Stimulated activated CD4-positive, alpha-beta T cell treated with anti-CD3 and anti-CD28 coated beads, Interleukin-4, amount 100 ng/mL, for 1 hour (primary cell): ENCODE data around the gene ASCC1.
"Not testable (repeated sequence)": the region's sequence is repeated elsewhere in the genome, so short reads cannot be mapped to it uniquely, and the experiment has no call there.

Source experiments
- DNase-seq: peaks from one replicate; pipeline ENCODE4 v3.0.0-alpha.2; 2020

Gene ASCC1

DNA sequence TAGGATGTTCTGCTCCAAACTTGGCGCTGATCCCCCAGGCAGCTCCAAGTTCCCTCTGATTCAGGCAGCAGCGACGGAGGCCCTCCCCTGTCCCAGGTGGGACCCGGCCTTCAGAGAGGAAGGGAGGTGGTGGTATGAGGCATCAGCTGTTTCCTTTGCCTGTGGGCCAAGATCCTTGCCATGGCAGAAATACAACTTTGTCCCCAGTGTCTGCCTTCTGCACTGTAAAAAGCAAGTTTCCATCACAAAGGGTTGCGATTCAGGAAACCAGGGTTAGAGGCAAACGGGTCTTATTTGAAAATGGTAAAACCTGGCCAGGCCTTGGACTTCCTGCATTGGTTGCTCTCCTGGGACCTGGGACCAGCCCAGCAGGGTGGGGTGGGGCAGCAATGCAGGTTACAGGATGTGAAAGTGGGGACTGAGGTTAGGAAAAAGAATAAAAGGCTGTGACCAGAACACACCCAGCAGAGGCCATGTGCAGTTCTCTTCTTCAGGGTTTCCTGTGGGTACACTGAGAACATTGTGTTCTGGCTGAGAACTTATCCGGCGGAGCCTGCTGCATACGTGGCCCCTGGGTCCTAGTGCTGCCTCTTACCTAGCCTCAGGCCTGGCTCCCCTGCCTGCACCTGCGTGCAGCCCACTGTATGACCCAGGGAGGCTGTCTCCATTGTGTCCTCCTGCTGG is 32.5 kb upstream of the ASCC1 start:
- peak; percentile 58 for DNase-seq

DNA sequence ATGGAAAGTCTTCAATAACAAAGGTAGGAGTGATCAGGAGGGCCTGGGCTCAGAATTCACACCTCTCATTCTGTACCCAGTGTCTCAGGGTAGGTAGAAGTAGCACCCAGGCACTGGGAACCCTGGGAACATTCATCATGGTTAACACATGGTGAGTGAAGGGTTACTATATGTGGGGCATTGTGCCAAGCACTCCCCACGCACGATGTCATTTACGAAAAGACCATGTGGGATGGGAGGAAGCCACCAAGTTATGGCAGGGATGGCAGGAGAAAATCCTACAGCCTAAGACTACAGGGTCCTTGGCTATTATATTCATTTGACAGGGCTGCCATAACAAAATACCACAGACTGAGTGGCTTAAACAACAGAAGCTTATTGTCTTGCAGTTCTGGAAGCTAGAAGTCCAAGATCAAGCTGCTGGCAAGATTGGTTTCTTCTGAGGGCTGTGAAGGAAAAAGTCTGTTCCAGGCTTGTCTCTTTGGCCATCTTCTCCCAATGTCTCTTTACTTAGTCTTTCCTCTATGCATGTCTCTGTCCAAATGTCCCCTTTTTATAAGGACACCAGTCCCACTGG is 30.0 kb upstream of the ASCC1 start:
- no peak for DNase-seq

DNA sequence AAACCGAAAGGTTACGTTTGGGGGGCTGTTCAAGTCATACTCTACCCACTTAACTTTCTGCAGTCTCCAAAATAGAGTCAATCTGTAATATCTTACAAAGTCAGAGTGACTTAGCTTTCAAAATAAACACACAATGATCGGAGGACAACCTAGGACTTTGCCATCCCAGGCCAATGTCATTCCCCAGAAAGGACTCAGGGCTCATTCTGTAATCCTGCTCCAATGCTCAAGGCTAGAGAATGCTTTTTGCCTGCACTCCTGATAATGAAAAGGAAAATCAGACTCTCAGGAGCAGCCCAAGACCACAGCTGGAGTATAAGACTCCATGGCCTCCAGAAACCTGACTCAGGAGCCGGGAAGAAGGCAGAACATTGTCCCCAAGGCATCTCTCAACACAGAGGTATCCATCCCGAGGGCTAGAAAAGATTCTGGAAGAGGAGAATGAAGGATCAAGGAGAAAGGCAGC is 28.5 kb upstream of the ASCC1 start:
- no peak for DNase-seq

DNA sequence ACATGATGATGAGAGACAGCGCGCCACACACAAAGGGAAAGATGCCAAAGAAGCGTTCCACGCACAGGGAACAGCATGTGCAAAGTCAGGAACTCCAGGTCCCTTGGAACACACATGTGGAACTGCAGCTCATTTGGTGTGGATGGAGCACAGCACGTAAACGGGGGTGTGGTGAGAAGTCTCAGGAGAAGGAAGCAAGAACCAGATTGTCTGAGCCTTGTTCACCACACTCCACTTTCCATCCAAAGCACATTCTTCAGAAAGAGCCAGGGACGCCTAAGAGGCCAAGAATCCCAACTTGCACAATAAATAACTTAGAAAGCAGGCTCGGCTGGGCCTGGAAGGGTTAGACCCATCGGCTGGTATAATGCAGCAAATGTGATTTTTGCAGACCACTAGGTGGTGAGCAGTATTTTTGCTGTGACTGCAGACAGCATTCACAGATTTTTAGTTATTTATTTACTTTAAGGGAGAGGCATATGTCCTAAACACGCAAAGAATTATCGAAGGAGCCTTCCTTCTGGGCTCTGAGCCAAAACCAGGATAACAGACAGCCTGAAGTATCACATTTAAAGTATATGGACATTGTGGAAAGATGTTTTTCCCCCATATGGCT is 27.9 kb upstream of the ASCC1 start:
- DNase-seq, result no peak

DNA sequence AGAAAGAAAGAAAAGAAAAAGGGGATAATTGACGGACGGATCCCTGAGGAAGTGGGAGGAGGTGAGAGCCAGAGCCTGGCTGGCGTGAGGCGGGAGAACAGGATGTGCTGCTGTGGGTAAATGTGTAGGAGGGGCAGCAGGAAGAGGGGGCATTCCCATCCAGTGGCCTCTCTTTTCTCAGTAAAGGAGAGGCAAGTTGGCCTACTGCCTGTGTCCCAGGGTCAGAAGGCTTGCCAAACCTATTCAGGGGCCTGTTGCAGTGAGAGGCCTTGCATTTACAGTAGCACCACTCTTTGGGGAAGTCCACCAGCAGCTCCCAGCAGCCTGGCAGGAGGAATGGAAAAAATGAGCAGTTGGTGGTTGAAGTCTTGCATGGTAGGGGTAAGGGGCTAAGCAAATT is 26.6 kb upstream of the ASCC1 start:
- DNase-seq, result no peak

DNA sequence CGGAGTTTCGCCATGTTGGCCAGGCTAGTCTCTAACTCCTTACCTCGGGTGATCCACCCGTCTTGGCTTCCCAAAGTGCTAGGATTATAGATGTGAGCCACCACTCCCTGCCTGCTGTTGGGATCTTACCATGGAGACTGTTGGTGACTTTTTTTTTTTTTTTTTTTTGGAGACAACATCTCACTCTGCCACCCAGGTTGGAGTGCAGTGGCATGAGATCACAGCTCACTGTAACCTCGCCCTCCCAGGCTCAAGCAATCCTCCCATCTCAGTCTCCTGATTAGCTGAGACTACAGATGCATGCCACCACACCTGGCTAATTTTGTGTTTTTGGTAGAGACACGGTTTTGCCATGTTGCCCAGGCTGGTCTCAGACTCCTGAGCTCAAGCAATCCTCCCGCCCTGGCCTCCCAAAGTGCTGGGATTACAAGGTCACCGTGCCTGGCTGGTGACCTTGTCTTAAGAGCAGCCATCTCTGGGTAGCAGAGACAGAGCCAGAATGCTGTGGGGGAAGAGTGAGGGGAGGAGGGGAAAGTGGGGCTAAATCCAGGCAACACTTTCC is 25.7 kb upstream of the ASCC1 start:
- DNase-seq, result no peak

DNA sequence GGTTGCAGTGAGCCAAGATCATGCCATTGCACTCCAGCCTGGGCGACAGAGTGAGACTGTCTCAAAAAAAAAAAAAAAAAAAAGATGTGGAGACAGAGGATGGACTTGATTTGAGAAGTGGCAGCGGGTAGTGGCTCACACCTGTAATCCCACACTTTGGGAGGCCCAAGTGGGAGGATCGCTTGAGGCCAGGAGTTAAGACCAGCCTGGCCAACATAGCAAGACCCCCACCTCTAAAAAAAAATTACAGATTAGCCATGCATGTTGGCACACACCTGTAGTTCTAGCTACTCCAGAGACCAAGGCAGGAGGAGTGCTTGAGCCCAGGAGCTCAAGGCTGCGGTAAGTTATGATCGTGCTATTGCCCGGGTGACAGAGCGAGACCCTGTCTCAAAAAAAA is 24.3 kb upstream of the ASCC1 start:
- DNase-seq, result no peak

DNA sequence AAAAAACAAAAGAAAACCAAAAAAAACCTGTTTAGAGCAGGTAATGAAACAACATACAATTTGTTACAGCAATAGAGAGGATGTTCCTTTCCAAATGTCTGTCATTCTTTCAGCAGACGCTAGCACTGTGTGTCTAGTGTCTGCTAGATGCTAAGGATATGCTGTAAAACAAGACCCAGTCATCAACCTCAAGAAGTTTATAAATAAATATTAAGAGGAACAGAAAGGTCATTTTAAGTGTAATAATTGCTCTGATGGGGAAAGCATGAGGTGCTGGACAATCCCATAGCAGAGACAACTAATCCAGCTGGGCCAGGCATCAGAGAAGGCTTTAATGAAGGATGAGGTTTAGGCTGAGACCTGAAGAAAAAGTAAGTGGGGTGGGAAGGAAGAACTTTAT is 23.3 kb upstream of the ASCC1 start:
- DNase-seq, result no peak

DNA sequence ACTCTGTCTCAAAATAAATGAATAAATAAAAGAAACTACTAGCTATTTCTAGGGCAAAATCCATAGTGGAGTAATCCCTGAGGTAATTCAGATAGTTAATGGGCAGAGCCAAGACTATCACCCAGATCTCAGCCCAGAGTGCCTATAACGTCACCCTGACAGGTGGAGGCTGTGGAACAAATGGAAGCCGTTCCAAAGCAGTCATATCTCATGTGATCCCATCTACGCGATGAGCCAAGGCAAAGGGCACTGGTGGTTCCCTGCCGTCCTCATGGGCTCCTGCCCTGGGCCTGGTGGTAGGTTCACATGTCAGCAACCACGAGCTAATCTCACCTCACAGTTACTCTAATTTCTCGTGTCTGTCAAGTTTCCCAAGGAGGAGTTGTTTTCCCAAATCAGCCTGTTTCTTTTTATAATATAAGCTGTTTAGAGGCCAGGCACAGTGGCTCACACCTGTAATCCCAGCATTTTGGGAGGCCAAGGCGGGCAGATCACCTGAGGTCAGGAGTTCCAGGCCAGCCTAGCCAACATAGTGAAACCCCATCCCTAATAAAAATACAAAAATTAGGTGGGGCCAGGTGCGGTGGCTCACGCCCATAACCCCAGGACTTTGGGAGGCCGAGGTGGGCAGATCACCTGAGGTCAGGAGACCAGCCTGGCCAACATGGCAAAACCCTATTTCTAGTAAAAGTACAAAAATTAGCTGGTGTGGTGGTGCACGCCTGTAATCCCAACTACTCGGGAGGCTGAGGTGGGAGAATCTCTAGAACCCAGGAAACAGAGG is 22.5 kb upstream of the ASCC1 start:
- DNase-seq, result no peak

DNA sequence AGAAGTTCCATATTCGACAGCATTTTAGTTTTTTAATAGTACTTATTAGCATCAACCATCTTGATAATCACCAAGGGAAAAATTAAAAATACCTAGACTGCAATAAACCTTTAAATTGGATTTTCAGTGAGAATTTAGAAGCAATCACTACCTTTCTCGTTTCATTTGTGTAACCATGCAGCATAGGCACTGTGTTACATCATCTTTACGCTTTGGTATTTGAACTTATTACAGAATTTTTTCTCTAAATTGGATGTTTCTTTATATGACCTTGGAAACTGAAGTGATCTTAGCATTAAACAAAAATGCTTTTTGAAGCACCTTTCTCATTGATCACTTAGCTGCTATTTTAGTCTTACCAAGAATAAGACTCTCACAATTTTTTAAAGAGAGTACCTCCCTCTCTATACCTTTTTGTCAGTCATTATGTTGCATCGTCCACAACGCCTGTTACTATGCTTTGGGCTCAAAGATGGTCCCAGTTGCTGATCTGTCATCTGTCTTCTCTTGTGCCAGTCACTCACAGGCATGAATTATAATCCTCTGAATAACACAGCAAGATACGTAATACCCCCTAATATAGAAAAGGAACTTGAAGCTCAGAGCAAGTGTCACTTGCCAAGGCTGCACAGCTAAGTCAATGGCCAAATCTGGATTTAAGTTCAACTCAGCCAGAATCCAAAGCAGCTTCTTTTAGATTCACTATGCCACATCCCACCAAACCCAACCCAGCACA is 19.6 kb upstream of the ASCC1 start:
- no peak for DNase-seq

DNA sequence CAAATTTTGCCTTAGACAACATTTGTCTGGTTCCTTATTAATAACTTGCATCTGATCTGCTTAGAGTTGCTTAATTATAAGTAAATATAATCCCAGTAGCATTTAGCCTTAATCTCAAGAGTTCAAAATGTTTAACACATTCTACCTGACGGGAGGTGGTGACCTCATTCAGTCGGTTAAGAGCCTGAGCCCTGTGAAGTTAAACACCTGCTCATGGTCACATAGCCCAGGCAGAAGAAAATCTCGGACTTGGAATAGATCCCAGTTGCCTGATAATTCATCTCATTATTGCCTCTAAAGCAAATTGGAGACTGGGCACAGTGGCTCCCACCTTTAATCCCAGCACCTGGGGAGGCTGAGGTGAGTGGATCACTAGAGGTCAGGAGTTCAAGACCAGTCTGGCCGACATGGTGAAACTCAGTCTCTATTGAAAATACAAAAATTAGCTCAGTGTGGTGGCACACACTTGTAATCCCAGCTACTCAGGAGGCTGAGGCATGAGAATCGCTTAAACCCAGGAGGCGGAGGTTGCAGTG is 18.6 kb upstream of the ASCC1 start:
- no peak for DNase-seq

DNA sequence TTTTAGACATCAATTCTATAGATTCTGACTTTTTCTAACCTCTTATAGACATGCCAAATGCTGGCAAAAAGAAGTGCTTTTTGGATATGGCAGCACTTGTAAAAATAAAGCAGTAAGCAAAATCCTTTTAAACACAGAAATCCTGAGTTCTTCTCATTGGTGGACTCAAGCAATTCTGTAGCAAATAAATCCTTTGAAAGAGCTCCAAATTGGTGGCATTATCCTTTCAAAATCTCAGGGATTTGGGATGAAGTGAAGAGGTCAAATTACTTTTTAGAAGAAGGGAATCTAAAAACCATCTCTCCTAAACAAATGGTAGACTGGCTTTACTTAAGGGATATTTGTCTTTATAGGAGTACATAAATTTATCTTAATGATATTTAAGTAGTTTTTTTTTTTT is 17.5 kb upstream of the ASCC1 start:
- no peak for DNase-seq

DNA sequence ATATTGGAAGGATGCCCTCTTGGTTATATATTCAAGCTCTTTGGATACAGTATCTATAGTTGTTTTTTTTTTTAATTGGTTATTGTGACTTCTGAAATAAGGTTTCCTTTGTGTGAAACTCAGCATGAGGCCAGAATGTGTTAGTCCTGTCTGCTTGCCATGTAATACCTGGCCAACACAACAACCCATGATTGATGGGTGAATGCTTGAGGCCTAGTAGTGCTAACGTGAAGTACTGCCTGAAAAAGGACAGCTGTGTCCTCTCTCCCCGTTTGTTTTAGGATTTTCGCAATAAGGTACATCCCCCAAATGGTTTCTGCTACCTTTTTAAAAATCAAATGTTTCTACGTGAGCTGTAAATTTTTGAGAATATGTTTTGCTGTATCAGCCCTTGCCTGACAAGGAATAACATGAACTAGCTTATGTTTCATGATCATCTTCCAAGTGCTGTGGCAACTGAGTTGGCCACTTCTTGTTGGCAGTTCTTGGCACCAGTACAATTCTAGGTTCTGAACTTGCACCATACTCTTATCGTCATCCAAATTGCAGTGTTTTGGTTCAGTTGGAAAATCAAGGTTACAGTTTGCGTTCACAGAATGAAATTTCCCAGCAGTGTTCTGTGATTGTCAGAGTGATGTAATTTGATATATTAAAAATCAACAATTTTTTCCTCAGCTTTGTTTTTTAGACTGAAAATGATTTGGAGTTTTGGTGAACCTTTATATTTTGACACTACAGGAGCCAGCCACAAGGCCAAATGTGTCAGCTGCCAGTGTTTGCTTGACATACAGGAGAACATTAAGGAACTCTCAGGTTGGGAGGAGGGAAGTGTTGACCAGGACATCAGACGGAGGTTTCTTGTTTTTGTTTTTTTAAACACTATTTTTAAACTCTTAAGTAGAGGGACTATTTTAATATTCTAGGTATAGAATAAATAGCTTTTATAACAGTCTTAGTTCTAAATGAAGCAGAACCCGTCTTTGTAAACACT is 13.5 kb upstream of the ASCC1 start:
- no peak for DNase-seq

DNA sequence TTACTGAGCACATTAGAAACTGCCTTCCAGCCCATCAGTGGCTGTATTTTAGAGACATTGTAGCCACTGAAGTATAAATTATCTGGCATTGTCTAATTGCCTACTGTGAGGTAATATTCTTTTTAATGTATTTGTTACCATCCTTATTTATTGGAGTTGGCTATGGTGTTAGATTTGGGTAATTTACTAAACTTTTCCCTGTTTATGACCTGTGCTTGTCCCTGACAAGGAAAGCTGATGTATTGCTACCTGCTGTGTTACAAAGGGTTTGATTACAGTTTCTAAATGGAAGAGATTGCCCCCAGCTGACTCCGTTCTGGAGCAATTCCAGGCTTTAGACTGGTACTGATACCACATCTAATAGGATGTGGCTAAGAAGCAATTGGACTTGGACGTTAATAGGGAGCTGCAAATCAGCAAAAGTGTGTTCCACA is 12.3 kb upstream of the ASCC1 start:
- DNase-seq, result no peak

DNA sequence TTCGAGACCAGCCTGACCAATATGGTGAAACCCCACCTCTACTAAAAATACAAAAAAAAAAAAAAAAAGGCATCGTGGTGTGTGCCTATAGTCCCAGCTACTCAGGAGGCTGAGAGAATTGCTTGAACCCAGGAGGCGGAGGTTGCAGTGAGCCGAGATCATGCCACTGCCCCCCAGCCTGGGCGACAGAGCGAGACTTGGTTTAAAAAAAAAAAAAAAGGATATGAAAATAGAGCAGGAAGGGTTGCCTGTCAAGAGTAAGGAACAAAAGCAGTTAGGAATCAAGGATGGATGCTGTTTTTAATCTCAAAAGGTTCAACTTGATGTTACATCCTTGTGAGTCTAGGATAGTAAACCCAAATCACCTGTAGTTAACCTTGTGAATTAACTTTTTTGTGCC is 11.8 kb upstream of the ASCC1 start:
- no peak for DNase-seq

DNA sequence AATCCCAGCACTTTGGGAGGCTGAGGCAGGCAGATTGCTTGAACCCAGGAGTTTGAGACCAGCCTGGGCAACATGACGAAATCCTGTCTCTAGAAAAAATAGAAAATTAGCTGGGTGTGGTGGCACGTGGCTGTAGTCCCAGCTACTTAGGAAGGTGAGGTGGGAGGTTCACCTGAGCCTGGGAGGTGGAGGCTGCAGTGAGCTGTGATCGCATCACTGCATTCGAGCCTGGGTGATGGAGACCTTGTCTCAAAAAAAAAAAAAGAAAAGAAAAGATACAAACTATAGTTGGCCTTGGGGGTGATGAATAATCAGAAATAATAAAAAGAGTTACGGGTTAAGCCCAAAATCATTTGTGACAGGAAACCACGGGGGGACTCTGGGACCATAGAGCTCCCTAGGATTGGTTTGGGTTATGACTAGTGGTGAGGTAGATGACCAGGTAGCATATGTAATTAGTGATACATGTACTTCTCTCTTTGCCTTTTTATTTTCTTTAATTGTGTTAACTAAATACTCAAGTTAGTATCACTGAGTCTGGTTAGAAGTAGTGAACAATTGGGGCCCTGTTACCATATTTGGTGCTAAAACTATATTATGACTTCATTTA is 10.4 kb upstream of the ASCC1 start:
- DNase-seq, result no peak

DNA sequence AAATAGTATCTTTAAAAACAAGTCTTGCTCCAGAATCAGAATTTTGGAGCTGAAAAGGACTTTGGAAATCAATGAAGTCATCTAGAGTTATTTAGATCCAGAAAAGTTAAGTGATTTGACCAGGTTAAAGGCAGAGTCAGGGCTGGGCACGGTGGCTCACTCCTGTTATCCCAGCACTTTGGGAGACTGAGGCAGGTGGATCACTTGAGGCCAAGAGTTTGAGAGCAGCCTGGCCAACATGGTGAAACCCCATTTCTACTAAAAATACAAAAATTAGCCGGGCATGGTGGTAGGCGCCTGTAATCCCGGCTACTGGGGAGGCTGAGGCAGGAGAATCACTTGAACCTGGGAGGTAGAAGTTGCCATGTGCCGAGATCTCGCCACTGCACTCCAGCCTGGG is 8.1 kb upstream of the ASCC1 start:
- not testable (repeated sequence) for DNase-seq

DNA sequence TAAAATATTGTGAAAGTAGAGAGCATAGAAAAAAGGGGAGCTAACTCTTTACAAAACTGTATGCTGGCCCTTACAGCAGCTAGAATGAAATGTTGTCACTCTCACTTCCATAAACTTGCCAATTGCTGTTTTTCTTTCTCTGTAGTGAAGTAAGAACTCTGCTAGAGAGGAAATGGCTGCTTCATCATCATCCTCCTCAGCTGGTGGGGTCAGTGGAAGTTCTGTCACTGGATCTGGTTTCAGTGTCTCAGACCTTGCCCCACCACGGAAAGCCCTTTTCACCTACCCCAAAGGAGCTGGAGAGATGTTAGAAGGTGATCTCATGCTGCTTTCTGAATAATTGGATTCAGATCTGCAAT is 7.6 kb upstream of the ASCC1 start:
- DNase-seq, result no peak

DNA sequence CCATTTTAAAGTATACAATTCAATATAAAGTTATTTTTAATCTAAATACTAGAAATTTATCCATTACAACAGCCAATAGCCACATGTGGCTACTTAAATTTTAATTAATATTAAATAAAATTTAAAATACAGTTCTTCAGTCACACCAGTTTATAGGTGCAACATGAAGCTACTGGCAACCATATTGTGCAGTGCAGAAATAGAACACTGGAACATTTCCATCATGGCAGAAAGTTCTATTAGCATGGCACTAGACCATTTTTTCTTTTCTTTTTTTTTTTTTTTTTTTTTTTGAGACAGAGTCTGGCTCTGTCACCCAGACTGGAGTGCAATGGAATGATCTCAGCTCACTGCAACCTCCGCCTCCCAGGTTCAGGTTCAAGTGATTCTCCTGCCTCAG is 5.2 kb upstream of the ASCC1 start:
- DNase-seq, result no peak

DNA sequence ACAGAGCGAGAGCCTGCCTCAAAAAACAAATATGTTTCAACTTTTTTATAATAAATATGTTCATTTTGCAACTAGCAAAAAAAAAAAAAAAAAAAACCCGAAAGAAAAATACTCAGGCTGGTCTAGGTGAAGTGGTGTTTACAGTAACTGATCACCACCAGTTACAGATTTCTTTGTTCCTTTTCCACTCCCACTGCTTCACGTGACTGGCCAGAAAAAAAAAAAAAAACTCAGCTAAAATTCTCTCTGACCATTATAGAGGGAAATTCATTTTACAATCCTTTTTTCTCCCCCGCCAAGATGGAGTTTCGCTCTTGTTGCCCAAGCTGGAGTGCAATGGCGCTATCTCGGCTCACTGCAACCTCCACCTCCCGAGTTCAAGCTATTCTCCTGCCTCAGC is 4.6 kb upstream of the ASCC1 start:
- no peak for DNase-seq
